ENCODE data around the gene FOXP1. TPM values are rescaled to one million over a fixed set of nuclear protein-coding genes. Genes with fewer than 3 reads are reported as not detected.

Gene FOXP1
- total and polyA plus RNA-seq, 2 donors (not counting 1 experiment from before 2014, with no cell fraction given): 70.3 to 101 TPM

GRCh38 chr3:71606582-71606981 lies 23.1 kb upstream of the FOXP1 start:
- no peak for DNase-seq (ENCODE audit: low read depth in 2 of 2)
- H3K9me3 ChIP-seq (ENCODE audit: control insufficient read depth, insufficient read depth, low read depth, low read length): no peaks in the 10 kb centered on the region
- H3K27me3 ChIP-seq (ENCODE audit: control insufficient read depth, insufficient read depth, low read length): no peaks in the 10 kb centered on the region
- H3K4me2 ChIP-seq (ENCODE audit: extremely low read depth, insufficient read depth, low read length): no peak overlapping the region
- H3K9ac ChIP-seq (ENCODE audit: insufficient read depth, low read length): no peak overlapping the region
- TF ChIP-seq, protein P1, sequence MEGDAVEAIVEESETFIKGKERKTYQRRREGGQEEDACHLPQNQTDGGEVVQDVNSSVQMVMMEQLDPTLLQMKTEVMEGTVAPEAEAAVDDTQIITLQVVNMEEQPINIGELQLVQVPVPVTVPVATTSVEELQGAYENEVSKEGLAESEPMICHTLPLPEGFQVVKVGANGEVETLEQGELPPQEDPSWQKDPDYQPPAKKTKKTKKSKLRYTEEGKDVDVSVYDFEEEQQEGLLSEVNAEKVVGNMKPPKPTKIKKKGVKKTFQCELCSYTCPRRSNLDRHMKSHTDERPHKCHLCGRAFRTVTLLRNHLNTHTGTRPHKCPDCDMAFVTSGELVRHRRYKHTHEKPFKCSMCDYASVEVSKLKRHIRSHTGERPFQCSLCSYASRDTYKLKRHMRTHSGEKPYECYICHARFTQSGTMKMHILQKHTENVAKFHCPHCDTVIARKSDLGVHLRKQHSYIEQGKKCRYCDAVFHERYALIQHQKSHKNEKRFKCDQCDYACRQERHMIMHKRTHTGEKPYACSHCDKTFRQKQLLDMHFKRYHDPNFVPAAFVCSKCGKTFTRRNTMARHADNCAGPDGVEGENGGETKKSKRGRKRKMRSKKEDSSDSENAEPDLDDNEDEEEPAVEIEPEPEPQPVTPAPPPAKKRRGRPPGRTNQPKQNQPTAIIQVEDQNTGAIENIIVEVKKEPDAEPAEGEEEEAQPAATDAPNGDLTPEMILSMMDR (conservative IDR thresholded peaks at IDR 0.05 in 1 of 2, IDR thresholded peaks at IDR 0.05 in 1 of 2; ENCODE audit: low read depth in 1 of 2, low read length in 2 of 2): no peak
- no peak for TF ChIP-seq EZH2 (IDR thresholded peaks at IDR 0.05; ENCODE audit: low read length, missing control alignments)
- H3K4me3 ChIP-seq (replicated peaks in 1 of 4; ENCODE audit: control extremely low read depth in 1 of 4, insufficient read depth in 1 of 4, low read depth in 3 of 4, low read length in 4 of 4): no peak overlapping the region
- no peaks in the 10 kb centered on the region for H4K20me1 ChIP-seq (ENCODE audit: control insufficient read depth, extremely low read depth, insufficient read depth, low read length)
- H3K4me1 ChIP-seq (ENCODE audit: control insufficient read depth, extremely low read depth, insufficient read depth, low read length): peaks cover 5% of the 10 kb centered on the region
- no peak overlapping the region for H3K27ac ChIP-seq (ENCODE audit: insufficient read depth, low read length)
- no peak overlapping the region for H2AFZ ChIP-seq (ENCODE audit: low read length)
- no peaks in the 10 kb centered on the region for H3K79me2 ChIP-seq (ENCODE audit: control insufficient read depth, insufficient read depth, low read length)
- H3K36me3 ChIP-seq (ENCODE audit: control insufficient read depth, insufficient read depth, low read length): no peaks in the 10 kb centered on the region

DNA sequence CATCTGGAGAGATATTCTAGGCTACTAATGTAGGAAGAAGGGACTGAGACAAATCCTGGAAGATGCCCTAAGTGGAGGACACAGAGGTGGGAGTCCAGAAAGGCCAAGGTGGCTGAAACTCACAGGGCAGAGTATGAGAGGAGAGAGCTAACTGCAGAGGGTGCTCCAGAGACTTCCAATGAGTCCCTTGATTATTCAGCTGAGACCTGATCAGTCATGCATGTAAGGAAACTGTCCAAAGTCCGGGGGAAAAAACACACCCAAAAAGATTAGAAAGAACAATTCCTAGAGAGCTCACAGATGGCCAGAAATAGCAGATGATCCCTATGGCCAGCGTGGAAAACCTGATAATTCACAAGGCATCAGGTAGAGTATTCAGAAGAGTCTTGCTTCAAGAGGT lies 18.7 kb upstream of the FOXP1 start:
- no peaks in the 10 kb centered on the region for H3K79me2 ChIP-seq (ENCODE audit: control insufficient read depth, insufficient read depth, low read length)
- H3K27ac ChIP-seq (ENCODE audit: insufficient read depth, low read length): no peak overlapping the region
- no peak overlapping the region for H3K4me3 ChIP-seq (replicated peaks in 1 of 4; ENCODE audit: control extremely low read depth in 1 of 4, insufficient read depth in 1 of 4, low read depth in 3 of 4, low read length in 4 of 4)
- no peaks in the 10 kb centered on the region for H3K9me3 ChIP-seq (ENCODE audit: control insufficient read depth, insufficient read depth, low read depth, low read length)
- H3K36me3 ChIP-seq (ENCODE audit: control insufficient read depth, insufficient read depth, low read length): no peaks in the 10 kb centered on the region
- DNase-seq (ENCODE audit: low read depth in 2 of 2): peak in 1 of 2 donors; percentile 23
- no peak overlapping the region for H3K4me2 ChIP-seq (ENCODE audit: extremely low read depth, insufficient read depth, low read length)
- H3K9ac ChIP-seq (ENCODE audit: insufficient read depth, low read length): no peak overlapping the region
- H3K27me3 ChIP-seq (ENCODE audit: control insufficient read depth, insufficient read depth, low read length): no peaks in the 10 kb centered on the region
- H4K20me1 ChIP-seq (ENCODE audit: control insufficient read depth, extremely low read depth, insufficient read depth, low read length): no peaks in the 10 kb centered on the region
- no peak overlapping the region for H2AFZ ChIP-seq (ENCODE audit: low read length)
- H3K4me1 ChIP-seq (ENCODE audit: control insufficient read depth, extremely low read depth, insufficient read depth, low read length): peaks cover 7% of the 10 kb centered on the region
- TF ChIP-seq EZH2 (IDR thresholded peaks at IDR 0.05; ENCODE audit: low read length, missing control alignments): no peak
- TF ChIP-seq, protein P1 (conservative IDR thresholded peaks at IDR 0.05 in 1 of 2, IDR thresholded peaks at IDR 0.05 in 1 of 2; ENCODE audit: low read depth in 1 of 2, low read length in 2 of 2): no peak

- H3K79me2 ChIP-seq (ENCODE audit: control insufficient read depth, insufficient read depth, low read length): no peaks in the 10 kb centered on the region
- no peak overlapping the region for H2AFZ ChIP-seq (ENCODE audit: low read length)
- H4K20me1 ChIP-seq (ENCODE audit: control insufficient read depth, extremely low read depth, insufficient read depth, low read length): no peaks in the 10 kb centered on the region
- no peak overlapping the region for H3K4me2 ChIP-seq (ENCODE audit: extremely low read depth, insufficient read depth, low read length)
- H3K4me1 ChIP-seq (ENCODE audit: control insufficient read depth, extremely low read depth, insufficient read depth, low read length): peaks cover 7% of the 10 kb centered on the region
- H3K27me3 ChIP-seq (ENCODE audit: control insufficient read depth, insufficient read depth, low read length): no peaks in the 10 kb centered on the region
- H3K36me3 ChIP-seq (ENCODE audit: control insufficient read depth, insufficient read depth, low read length): no peaks in the 10 kb centered on the region
- no peak overlapping the region for H3K27ac ChIP-seq (ENCODE audit: insufficient read depth, low read length)
- no peak overlapping the region for H3K4me3 ChIP-seq (replicated peaks in 1 of 4; ENCODE audit: control extremely low read depth in 1 of 4, insufficient read depth in 1 of 4, low read depth in 3 of 4, low read length in 4 of 4)
- no peak overlapping the region for H3K9ac ChIP-seq (ENCODE audit: insufficient read depth, low read length)
- H3K9me3 ChIP-seq (ENCODE audit: control insufficient read depth, insufficient read depth, low read depth, low read length): no peaks in the 10 kb centered on the region
- no peak for TF ChIP-seq EZH2 (IDR thresholded peaks at IDR 0.05; ENCODE audit: low read length, missing control alignments)
- TF ChIP-seq, protein P1 (conservative IDR thresholded peaks at IDR 0.05 in 1 of 2, IDR thresholded peaks at IDR 0.05 in 1 of 2; ENCODE audit: low read depth in 1 of 2, low read length in 2 of 2): no peak
- peak in 1 of 2 donors; percentile 86 for DNase-seq (ENCODE audit: low read depth in 2 of 2)
Observed at GRCh38 chr3:71601811-71602210, 18.3 kb upstream of the FOXP1 start.

Data from fibroblast of lung (primary cell).